IMR-90 (cell line): ENCODE data around the gene UBE2O. TPM values are rescaled to one million over a fixed set of nuclear protein-coding genes. Genes with fewer than 3 reads are reported as not detected.

Experiments
- ATAC-seq: fragments of 200-7000 bp; cut with Tn5 transposase; 2 replicates; pipeline ENCODE4 v1.9.1; 2020; ENCODE audit warnings: low read depth, mild to moderate bottlenecking, moderate library complexity
- BruUV-seq: library from RNA; stranded (reverse); fragments of 400-500 nt; replicated peaks from 2 replicates; lab custom pipeline; 2021; lab: Mats Ljungman, UMichigan
- CTCF ChIA-PET: fragments of 300-600 bp; formaldehyde crosslinking; extraction: SDS; loops from one replicate; lab custom pipeline; 2021; ENCODE audit warnings: antibody characterized with exemption; lab: Yijun Ruan, JAX
- POLR2A ChIA-PET: fragments of 300-600 bp; sonication (Branson Sonifier 250); formaldehyde crosslinking; loops from one replicate; lab custom pipeline; 2022; ENCODE audit warnings: antibody characterized with exemption; ENCODE audit not compliant: unreplicated experiment; lab: Charles Lee
- DNase-seq: peaks from one replicate; pipeline ENCODE4 v3.0.0; 2013
- H2AFZ ChIP-seq: replicated peaks from 2 replicates; pipeline ENCODE3; 2013; ENCODE audit warnings: low read length, mild to moderate bottlenecking; ENCODE audit not compliant: poor library complexity
- H2AK5ac ChIP-seq: 2 replicates; pipeline ENCODE4 v1.6.1; 2013; ENCODE audit warnings: low read depth, low read length, inconsistent platforms
- H2AK9ac ChIP-seq: replicated peaks from 2 replicates; pipeline ENCODE3; 2013; ENCODE audit warnings: mild to moderate bottlenecking, low read depth, low read length, moderate library complexity; ENCODE audit not compliant: poor library complexity
- H2BK120ac ChIP-seq: 2 replicates; pipeline ENCODE4 v1.6.1; 2013; ENCODE audit warnings: low read depth, low read length, inconsistent platforms
- H2BK15ac ChIP-seq: 3 replicates; pipeline ENCODE4 v1.6.1; 2013; ENCODE audit warnings: low read depth, low read length, inconsistent platforms
- H2BK20ac ChIP-seq: 2 replicates; pipeline ENCODE4 v1.6.1; 2013; ENCODE audit warnings: low read depth, mild to moderate bottlenecking, inconsistent platforms, low read length, moderate library complexity
- H2BK5ac ChIP-seq: 2 replicates; pipeline ENCODE4 v1.6.1; 2013; ENCODE audit warnings: mild to moderate bottlenecking, low read depth, low read length, inconsistent platforms; ENCODE audit not compliant: poor library complexity, severe bottlenecking
- H3K14ac ChIP-seq: replicated peaks from 2 replicates; pipeline ENCODE4 v1.6.1; 2013; ENCODE audit warnings: low read depth, low read length, inconsistent platforms
- H3K18ac ChIP-seq: 2 replicates; pipeline ENCODE4 v1.6.1; 2013; ENCODE audit warnings: low read depth, low read length, control low read depth
- H3K23ac ChIP-seq: 2 replicates; pipeline ENCODE4 v1.6.1; 2013; ENCODE audit warnings: low read depth, low read length, inconsistent platforms
- H3K27ac ChIP-seq: 2 replicates; pipeline ENCODE4 v1.5.1; 2013; ENCODE audit warnings: mild to moderate bottlenecking, control low read depth, low read length; ENCODE audit not compliant: insufficient read depth
- H3K27me3 ChIP-seq: 2 replicates; pipeline ENCODE4 v1.6.1; 2013; ENCODE audit warnings: low read length; ENCODE audit not compliant: control insufficient read depth, insufficient read depth
- H3K36me3 ChIP-seq: 2 replicates; pipeline ENCODE4 v1.6.1; 2013; ENCODE audit warnings: low read length, mixed read lengths; ENCODE audit not compliant: control insufficient read depth, insufficient read depth
- H3K4ac ChIP-seq: 2 replicates; pipeline ENCODE4 v1.6.1; 2013; ENCODE audit warnings: low read depth, low read length, inconsistent platforms
- H3K4me1 ChIP-seq: 2 replicates; pipeline ENCODE4 v1.6.1; 2013; ENCODE audit warnings: low read length, mixed read lengths; ENCODE audit not compliant: control insufficient read depth, insufficient read depth
- H3K4me2 ChIP-seq: 2 replicates; pipeline ENCODE4 v1.6.1; 2013; ENCODE audit warnings: low read depth, mild to moderate bottlenecking, control low read depth, low read length, moderate library complexity
- H3K4me3 ChIP-seq: 2 replicates; pipeline ENCODE4 v1.5.1; 2013; ENCODE audit warnings: low read depth, mild to moderate bottlenecking, control low read depth, low read length, moderate library complexity; ENCODE audit not compliant: insufficient read depth
- H3K56ac ChIP-seq: 2 replicates; pipeline ENCODE4 v1.6.1; 2013; ENCODE audit warnings: low read length, inconsistent platforms; ENCODE audit not compliant: insufficient read depth; ENCODE audit errors: extremely low read depth
- H3K79me1 ChIP-seq, 2 experiments: 2 replicates each; pipeline ENCODE4 v1.6.1; 2013; ENCODE audit warnings: low read length in 2 of 2, inconsistent platforms in 1 of 2, low read depth in 1 of 2
- H3K9ac ChIP-seq: 2 replicates; pipeline ENCODE4 v1.6.1; 2013; ENCODE audit warnings: low read depth, low read length, control low read depth
- H3K9me1 ChIP-seq: 2 replicates; pipeline ENCODE4 v1.6.1; 2013; ENCODE audit warnings: low read length, inconsistent platforms; ENCODE audit not compliant: insufficient read depth
- H3K9me3 ChIP-seq: 2 replicates; pipeline ENCODE4 v1.6.1; 2013; ENCODE audit warnings: low read length; ENCODE audit not compliant: control insufficient read depth, insufficient read depth
- H4K20me1 ChIP-seq: 2 replicates; pipeline ENCODE4 v1.6.1; 2013; ENCODE audit warnings: low read length, inconsistent platforms; ENCODE audit not compliant: insufficient read depth
- H4K5ac ChIP-seq: 2 replicates; pipeline ENCODE4 v1.6.1; 2013; ENCODE audit warnings: mild to moderate bottlenecking, low read depth, low read length, control low read depth
- H4K8ac ChIP-seq, 2 experiments: 2 replicates each; pipeline ENCODE4 v1.6.1; 2013; ENCODE audit warnings: low read depth in 2 of 2, low read length in 2 of 2, control low read depth in 1 of 2, inconsistent platforms in 1 of 2
- H4K91ac ChIP-seq: 2 replicates; pipeline ENCODE4 v1.6.1; 2013; ENCODE audit warnings: low read depth, low read length, inconsistent platforms; ENCODE audit not compliant: insufficient read depth
- CHD1 ChIP-seq: IDR thresholded peaks from 2 replicates; pipeline ENCODE4 v1.6.1; 2012; ENCODE audit warnings: low read depth, low read length, improper control_type of control experiment
- RAD21 ChIP-seq: IDR thresholded peaks from 2 replicates; pipeline ENCODE4 v1.6.1; 2012; ENCODE audit warnings: low read length, improper control_type of control experiment
- SMC3 ChIP-seq: fragments of 150-350 bp; IDR thresholded peaks from 2 replicates; pipeline ENCODE4 v1.6.1; 2016; ENCODE audit warnings: low read depth, mild to moderate bottlenecking, antibody characterized with exemption, low read length, moderate library complexity
- WGBS, 2 experiments: methylation state at CpG; one replicate each; pipeline versions ENCODE4 v1.1.5 to v1.1.7; 2013; ENCODE audit warnings: missing lambda C conversion rate in 2 of 2; ENCODE audit not compliant: insufficient read length in 1 of 2; ENCODE audit errors: extremely low coverage in 2 of 2; 5-methylcytosine and 5-hydroxymethylcytosine counted together
- dilution Hi-C: fragments of 300-500 bp; cut with HindIII; formaldehyde crosslinking; loops from one replicate; pipeline ENCODE4 v1.14.3; 2018; ENCODE audit warnings: low sequenced_read_pairs; ENCODE audit not compliant: unreplicated experiment
- in situ Hi-C: fragments of 300-500 bp; cut with MboI; formaldehyde crosslinking; loops from 3 replicates; pipeline ENCODE4 v1.14.3; 2019; ENCODE audit warnings: low sequenced_read_pairs, inconsistent platforms, mixed read lengths
- intact Hi-C: fragments of 100-400 bp; cut with micrococcal nuclease; formaldehyde crosslinking; loops from 2 replicates; pipeline ENCODE4 v1.10.0; 2022
- polyA plus RNA-seq, 3 experiments: library from polyadenylated mRNA; depleted of rRNA; stranded (reverse); fragments of >200 nt; gene quantifications; 2 replicates each; pipeline ENCODE4 v1.2.3, GENCODE V29; 2012; ENCODE audit warnings: low replicate concordance in 1 of 3
- total RNA-seq: library from RNA; depleted of rRNA; stranded (reverse); fragments of >200 nt; gene quantifications from 2 replicates; pipeline ENCODE4 v1.2.3, GENCODE V29; 2012
- TF ChIP-seq, protein P1 (sequence below): conservative IDR thresholded peaks from 2 replicates; pipeline ENCODE4 v1.5.1; 2012; ENCODE audit warnings: mild to moderate bottlenecking, low read depth, low read length, improper control_type of control experiment
- TF ChIP-seq, protein P2 (sequence below): fragments of 150-350 bp; IDR thresholded peaks from 2 replicates; pipeline ENCODE4 v1.6.1; 2016; ENCODE audit warnings: low read depth, mild to moderate bottlenecking, low read length, moderate library complexity, borderline replicate concordance

UBE2O gene
- total and polyA plus RNA-seq, 2 of the 4 experiments (the other 2 are of a cell fraction): 17.6 TPM

DNA sequence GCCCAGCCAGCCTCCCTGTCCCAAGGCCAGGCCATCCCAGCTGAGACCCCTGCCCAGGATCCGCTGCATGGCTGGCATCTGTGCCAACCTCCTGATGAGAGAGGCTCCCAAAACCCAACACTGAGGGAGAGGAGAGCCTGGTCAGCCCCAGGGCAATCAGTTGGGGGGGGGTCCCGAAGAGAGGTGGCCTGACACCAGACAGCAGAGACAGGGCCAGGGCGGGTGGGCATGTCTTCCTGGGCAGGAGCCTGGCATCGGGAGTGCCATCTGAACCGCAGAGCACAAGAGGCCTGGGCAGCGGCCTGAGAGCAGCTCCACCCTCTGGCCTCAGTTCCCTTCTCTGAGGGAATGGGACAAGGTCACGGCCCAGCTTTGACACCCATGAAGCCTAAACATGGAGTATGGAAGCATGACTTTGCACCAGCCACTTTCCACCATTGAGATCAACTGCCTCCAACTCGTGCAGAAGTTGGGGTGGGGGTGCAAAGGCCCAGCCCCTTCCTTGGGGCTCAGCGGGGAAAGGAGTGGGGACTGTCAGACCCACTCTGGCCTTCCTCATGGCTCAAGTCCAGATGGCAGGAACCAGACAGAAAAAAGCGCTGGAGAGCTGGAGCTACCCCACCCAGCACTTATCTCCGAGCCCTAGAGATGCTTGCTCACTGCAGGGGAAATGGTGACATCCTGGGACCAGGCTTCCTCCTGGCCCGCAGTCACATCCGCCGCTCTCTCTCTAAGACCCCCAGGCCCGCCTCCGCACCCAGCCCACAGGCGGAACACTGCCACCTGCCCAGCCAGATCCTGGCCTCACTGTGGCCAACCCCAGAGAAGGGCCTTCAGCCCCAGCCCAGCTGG lies 38.5 kb upstream of the UBE2O start:
- H3K27me3 ChIP-seq: no peaks in the 10 kb centered on the region
- no peak overlapping the region for H3K56ac ChIP-seq
- peaks cover 15% of the 10 kb centered on the region for H3K4me1 ChIP-seq
- no TSS peak for BruUV-seq
- H3K4me2 ChIP-seq: no peak overlapping the region
- H2BK15ac ChIP-seq: no peak overlapping the region
- no peak overlapping the region for H2BK5ac ChIP-seq
- no peaks in the 10 kb centered on the region for H4K20me1 ChIP-seq
- H3K23ac ChIP-seq: no peak overlapping the region
- H2AK9ac ChIP-seq: peak overlapping the region; percentile 71
- no peak overlapping the region for H4K5ac ChIP-seq
- intact Hi-C loops (no loop called here), dilution Hi-C loops (no loop called here), in situ Hi-C loops (no loop called here)
- H3K14ac ChIP-seq: no peak overlapping the region
- no peak overlapping the region for H2BK20ac ChIP-seq
- no peak for ATAC-seq
- no peak overlapping the region for H2AFZ ChIP-seq
- H3K27ac ChIP-seq: no peak overlapping the region
- DNase-seq: no peak
- no peaks in the 10 kb centered on the region for H3K9me3 ChIP-seq
- H3K9ac ChIP-seq: no peak overlapping the region
- no peak overlapping the region for H2BK120ac ChIP-seq
- CTCF ChIA-PET: no interaction called here
- no peak overlapping the region for H3K18ac ChIP-seq
- H4K8ac ChIP-seq: no peak overlapping the region
- POLR2A ChIA-PET: no interaction called here
- no peak overlapping the region for H3K4ac ChIP-seq
- no peak overlapping the region for H3K4me3 ChIP-seq
- peak overlapping the region; percentile 20; the same call in 1 of the 2 replicates for H2AK5ac ChIP-seq
- H3K79me1 ChIP-seq: peaks cover 0 to 5% of the 10 kb centered on the region in 2 experiments; a peak in 2 of 4 replicates
- TF ChIP-seq RAD21 (no peak), SMC3 (no peak), CHD1 (no peak)
- TF ChIP-seq, protein P1, sequence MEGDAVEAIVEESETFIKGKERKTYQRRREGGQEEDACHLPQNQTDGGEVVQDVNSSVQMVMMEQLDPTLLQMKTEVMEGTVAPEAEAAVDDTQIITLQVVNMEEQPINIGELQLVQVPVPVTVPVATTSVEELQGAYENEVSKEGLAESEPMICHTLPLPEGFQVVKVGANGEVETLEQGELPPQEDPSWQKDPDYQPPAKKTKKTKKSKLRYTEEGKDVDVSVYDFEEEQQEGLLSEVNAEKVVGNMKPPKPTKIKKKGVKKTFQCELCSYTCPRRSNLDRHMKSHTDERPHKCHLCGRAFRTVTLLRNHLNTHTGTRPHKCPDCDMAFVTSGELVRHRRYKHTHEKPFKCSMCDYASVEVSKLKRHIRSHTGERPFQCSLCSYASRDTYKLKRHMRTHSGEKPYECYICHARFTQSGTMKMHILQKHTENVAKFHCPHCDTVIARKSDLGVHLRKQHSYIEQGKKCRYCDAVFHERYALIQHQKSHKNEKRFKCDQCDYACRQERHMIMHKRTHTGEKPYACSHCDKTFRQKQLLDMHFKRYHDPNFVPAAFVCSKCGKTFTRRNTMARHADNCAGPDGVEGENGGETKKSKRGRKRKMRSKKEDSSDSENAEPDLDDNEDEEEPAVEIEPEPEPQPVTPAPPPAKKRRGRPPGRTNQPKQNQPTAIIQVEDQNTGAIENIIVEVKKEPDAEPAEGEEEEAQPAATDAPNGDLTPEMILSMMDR: no peak
- TF ChIP-seq, protein P2, sequence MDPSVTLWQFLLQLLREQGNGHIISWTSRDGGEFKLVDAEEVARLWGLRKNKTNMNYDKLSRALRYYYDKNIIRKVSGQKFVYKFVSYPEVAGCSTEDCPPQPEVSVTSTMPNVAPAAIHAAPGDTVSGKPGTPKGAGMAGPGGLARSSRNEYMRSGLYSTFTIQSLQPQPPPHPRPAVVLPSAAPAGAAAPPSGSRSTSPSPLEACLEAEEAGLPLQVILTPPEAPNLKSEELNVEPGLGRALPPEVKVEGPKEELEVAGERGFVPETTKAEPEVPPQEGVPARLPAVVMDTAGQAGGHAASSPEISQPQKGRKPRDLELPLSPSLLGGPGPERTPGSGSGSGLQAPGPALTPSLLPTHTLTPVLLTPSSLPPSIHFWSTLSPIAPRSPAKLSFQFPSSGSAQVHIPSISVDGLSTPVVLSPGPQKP: no peak
- 82% methylated on average over 6 of the region's 17 CpGs; no CpG with 5 or more reads in 1 of the 2 experiments for WGBS, 2 experiments
- H3K9me1 ChIP-seq: no peaks in the 10 kb centered on the region; the same call in 1 of the 2 replicates
- no peaks in the 10 kb centered on the region for H3K36me3 ChIP-seq
- H4K91ac ChIP-seq: no peak overlapping the region; the same call in 1 of the 2 replicates
